Putamen (tissue), 1 donor: ENCODE data around the gene AIDA.
"Not testable (repeated sequence)": the region's sequence is repeated elsewhere in the genome, so short reads cannot be mapped to it uniquely, and the experiment has no call there.

ENCODE experiments used
- DNase-seq: peaks from one replicate; pipeline ENCODE4 v3.0.0-alpha.2; 2016; ENCODE audit warnings: low spot score

Gene AIDA

GRCh38 chr1:222711319-222712252, 705 bp downstream of the AIDA start:
- DNase-seq, result peak; percentile 65

- no peak for DNase-seq
Observed at GRCh38 chr1:222709700-222710153, 2.6 kb downstream of the AIDA start.

GRCh38 chr1:222706815-222707214, 5.5 kb downstream of the AIDA start:
- no peak for DNase-seq

GRCh38 chr1:222704260-222704659, 8.0 kb downstream of the AIDA start:
- DNase-seq, result no peak

- no peak for DNase-seq
Observed at GRCh38 chr1:222702210-222702609, 10.1 kb downstream of the AIDA start.

GRCh38 chr1:222697826-222698225, 14.5 kb downstream of the AIDA start:
- DNase-seq, result no peak

- DNase-seq, result no peak
Observed at GRCh38 chr1:222697203-222697602, 15.1 kb downstream of the AIDA start.

- no peak for DNase-seq
Observed at GRCh38 chr1:222696741-222697140, 15.6 kb downstream of the AIDA start.

GRCh38 chr1:222694927-222695326, 17.4 kb downstream of the AIDA start:
- no peak for DNase-seq

GRCh38 chr1:222691016-222691415, 21.3 kb downstream of the AIDA start:
- no peak for DNase-seq

GRCh38 chr1:222680080-222680479, 32.2 kb downstream of the AIDA start:
- DNase-seq, result no peak

GRCh38 chr1:222670110-222670509, 42.2 kb downstream of the AIDA start:
- no peak for DNase-seq

GRCh38 chr1:222669107-222669506, 43.2 kb downstream of the AIDA start:
- DNase-seq, result not testable (repeated sequence)

GRCh38 chr1:222668184-222668583, 44.1 kb downstream of the AIDA start:
- DNase-seq, result not testable (repeated sequence)

GRCh38 chr1:222665964-222666363, 46.3 kb downstream of the AIDA start:
- no peak for DNase-seq

- no peak for DNase-seq
Observed at GRCh38 chr1:222663431-222663934, 48.8 kb downstream of the AIDA start.

- no peak for DNase-seq
Observed at GRCh38 chr1:222657899-222658298, 54.4 kb downstream of the AIDA start.

- no peak for DNase-seq
Observed at GRCh38 chr1:222656391-222657155, 55.7 kb downstream of the AIDA start.

- peak; percentile 22 for DNase-seq
Observed at GRCh38 chr1:222654849-222655248, 57.4 kb downstream of the AIDA start.

- no peak for DNase-seq
Observed at GRCh38 chr1:222653178-222653827, 59.0 kb downstream of the AIDA start.

GRCh38 chr1:222652676-222653075, 59.6 kb downstream of the AIDA start:
- DNase-seq, result no peak

- peak; percentile 81 for DNase-seq
Observed at GRCh38 chr1:222644636-222644980, 67.7 kb downstream of the AIDA start.
